TTC549 (cell line): Measurements from ENCODE around the gene PAK6.

Source experiments
- FAIRE-seq: peaks from 2 replicates; lab custom pipeline; 2012; peaks lifted over from hg19 to GRCh38; lab: Jason Lieb, UNC

PAK6 gene

DNA sequence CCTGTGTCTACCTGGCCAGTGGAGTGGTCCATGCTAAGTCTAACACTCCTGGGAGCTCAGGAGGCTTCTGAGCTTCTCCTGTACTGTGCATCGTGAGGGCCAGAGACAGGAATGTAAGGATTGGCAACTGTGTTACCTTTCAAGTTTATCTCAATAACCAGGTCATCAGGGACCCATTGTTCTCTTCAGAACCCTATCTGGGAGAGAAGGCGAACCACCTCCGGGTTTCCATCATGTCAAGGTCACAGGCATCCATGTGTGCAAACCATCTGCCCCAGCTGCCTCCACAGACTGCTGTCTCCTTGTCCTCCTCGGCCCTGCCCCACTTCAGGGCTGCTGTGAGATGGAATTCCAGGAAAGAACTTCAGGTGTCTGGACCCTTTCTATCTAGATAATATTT is 38.1 kb downstream of the PAK6 start:
- FAIRE-seq, result no peak

DNA sequence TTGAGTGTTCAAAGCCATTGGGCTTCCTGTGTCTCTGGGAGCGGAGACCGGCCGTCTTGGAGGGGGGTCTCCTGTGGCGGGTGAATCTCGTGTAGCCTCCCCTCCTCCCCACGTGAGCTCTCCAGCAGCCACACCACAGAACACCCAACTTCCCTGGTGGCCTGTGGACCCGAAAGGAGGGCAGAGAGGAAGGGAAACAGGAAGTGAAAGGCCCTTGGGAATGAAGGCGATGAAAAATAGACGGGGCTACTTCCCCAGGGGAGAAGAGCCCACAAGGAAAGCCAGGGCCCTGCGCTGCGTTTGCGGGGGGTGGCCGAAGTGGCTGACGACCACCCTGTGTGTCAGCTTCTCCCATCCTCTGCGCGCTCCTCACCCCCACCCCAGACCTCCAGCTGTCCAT is 38.6 kb downstream of the PAK6 start:
- no peak for FAIRE-seq

DNA sequence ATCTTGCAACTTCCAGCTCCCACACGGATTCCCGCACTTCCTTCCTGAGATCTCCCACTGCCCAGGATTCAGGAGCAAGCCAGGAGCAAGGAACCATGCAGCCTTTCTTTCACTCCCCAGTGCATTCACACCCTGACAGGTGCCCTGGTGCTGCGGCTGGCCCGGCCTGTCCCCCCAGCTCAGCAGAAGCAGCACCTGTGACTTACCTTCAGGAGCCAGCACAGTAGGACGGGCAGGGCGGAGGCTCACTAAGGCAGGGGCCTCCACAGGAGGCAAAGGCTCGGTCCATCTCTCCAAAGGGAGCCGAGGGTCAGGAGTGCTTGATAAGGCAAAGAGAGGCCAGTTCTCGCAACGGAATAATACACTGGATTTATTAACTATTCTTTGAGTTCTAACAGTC is 39.2 kb downstream of the PAK6 start:
- no peak for FAIRE-seq

DNA sequence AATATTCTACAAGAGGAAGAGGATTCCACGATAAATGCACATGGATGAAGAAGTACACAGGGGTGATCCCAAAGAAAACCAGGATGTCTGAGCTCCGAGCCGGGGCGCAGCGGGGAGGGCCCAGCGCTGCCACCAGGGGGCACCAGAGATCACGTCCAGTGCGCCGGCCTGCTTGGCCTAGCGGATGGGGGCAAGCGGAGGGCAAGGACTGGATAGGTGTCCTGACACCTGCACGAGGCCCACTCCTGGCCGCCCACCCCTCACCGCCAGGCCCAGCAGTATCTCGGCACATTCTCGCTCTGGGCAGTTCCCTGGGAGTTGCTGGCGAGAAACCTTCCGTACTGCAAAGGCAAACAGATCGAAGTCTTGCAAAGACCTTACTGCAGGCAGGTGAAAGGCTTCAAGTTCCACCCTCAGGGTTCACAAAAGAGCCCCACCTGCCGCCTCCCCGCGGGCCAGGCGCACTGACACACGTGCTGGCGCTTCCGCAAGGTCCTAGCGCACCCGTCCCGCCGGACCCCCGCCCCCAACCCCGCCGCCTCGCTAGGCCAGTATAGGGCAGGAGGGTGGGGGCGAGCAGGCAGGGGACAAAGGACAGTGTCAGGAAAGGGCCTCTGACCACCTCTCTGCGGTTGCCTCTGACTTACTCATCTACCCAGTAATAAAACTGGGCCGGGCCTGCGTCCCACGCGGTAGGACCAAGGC is 40.7 kb downstream of the PAK6 start:
- FAIRE-seq, result no peak

DNA sequence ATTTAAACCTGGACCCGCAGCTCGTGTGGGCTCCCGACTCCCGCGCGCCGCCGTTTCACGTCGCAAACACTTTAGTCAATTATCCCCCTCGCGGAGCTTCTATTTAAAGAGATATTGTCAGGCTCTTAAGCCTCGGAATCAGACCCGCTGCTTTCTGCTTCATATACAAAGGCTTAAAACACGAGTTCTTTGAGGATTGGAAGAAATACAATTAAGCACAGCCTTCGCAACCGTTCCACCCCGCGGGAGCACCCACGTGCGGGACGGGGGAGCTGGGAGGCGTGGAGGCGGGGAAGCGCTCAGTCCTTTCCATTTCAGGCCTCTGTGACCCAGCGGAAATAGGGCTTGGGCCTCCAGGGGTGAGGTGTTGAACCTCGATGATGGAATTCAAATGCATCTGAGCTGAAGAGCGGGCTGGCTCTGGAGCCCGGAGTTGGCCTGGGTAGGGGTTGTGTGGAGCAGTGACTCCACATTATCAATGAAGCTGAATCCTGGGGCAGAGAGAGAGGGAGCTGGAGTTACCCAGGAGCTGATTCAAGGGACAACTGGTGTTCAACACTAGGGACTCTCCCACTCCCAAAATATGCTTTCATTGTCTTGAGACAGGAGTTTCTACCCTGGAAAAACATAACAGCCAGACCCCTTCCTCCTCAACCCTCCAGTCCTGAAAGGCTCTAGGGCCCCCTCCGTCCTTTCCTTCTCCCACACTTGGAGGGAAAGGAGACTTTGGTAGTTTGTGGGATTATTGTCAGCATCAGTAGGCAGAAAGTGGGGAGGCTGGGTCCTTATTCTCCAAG is 41.6 kb downstream of the PAK6 start:
- no peak for FAIRE-seq

DNA sequence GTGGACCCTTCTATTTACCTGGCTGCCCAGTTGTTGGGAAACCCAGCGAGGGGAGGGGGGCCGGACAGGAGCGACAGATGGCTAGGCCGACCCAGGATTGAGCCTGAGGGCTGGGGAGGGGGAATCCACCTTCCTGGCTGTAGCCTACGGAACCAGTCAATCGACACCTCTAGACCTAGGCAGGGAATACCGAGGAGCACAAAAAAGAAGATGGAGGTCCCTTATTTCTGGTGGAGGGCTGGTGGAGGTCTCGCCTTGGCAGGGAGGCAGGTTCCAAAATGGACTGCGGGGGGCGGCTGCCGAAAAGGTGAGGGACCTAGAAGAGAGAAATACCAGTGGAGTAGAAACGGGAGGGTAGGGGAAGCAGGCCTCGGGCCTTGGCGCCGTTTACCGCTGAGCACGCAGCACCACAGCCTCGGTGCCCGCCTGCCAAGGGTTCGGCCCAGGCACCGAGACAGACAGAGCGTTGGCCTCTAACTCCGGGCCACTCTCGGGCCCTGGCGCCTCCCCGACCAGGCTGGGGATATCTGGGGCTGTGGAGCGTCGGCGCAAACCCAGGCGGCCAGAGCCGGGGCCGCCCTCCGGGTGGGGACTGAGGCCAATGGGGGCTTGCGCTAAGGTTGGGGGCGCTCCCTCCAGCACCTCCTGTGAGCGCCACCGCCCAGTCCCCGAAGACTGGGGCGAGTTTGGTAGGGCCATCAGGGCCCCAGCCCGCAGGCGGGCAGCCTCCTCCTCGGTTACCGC is 42.4 kb downstream of the PAK6 start:
- FAIRE-seq, result no peak

DNA sequence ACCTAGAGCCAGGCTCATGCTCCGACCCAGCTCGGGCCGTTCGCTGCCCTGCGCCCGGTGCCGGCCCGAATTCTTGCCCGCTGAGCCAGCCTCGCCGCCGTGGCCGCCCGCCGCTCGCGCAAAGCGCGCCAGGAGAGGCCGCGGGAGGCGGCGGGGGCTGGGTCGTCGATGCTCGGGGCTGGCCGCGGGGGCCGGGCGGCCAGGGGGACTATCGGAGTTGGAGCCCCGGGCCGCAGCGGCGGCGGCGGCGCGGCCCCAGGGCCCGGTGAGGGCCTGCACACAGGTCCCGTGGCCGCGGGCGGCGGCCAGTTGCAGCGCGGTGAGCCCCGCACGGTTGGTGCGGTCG is 42.9 kb downstream of the PAK6 start:
- no peak for FAIRE-seq

DNA sequence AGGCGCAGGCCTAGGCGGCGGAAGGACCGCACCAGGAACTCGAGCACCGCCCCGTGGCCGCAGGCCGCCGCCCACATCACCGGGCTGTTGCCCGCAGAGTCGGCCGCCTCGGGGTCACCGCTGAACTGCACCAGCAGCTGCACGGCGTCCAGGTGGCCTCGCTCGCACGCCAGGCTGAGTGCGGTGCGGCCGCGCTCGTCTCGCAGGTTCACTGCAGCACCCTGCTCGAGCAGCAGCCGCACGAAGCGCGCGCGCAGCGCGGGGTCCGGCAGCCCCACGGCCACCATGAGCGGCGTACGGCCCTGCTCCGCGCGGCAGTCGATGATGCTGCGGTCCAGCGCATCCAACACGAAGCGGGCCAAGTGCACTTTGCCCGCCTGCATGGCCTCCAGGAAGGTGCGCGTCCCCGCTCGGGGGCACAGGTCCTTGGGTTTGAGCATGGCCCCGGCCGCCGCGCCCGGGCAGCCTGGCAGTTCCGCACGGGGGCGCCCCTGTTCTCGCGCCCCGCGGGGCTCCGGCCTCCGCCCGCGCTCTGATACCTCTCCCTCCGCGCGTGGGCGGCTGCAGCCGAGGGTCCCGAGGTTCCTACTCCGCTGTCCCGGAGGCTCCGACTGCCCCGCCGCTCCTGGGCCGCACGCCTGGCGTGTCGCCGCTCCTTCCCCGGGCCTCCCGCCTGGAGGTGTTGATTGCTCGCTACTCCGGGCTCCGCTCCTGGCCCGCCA is 43.4 kb downstream of the PAK6 start:
- FAIRE-seq, result no peak

DNA sequence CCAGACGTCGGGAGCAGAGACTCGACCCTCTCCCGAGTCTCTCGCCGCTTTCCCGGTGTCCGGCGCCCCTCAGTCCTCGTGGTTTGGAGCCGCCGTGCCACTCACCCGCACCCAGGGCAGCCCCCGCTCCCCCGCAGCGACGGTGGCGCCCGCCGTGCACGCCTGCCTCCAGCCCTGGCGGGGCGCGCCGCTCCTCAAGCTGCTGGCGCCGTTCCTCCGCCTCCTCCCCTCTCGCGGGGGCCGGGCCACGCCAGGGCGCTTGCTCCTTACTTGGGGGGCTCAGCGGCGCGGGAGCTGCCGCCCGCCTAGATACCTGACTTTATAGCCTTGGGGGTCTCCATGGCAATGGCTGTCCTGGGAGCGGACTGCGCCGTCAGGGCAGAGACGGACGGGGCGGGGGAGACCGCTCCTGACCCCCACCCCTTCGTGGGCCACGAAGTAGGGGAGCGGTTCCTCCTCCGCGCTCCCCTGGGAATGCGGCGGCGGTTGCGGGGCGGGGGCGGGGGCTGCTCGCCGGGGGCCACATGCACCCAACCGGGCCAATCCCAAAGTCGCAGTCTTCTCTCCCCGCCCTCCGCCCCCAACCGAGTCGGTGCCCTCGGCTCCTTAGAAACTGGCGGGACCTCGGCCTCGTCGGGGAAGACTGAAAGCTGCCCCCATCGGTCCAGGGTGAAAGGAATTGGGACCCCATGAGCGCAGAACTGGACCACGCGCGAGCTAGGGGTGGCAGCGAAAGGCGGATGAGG is 44.2 kb downstream of the PAK6 start, which contains the start of gene ANKRD63:
TSS of gene ANKRD63 (minus strand) at position 196 of the 746 bp plus-strand sequence. CDS start 478 bp downstream, outside the sequence.
- no peak for FAIRE-seq

DNA sequence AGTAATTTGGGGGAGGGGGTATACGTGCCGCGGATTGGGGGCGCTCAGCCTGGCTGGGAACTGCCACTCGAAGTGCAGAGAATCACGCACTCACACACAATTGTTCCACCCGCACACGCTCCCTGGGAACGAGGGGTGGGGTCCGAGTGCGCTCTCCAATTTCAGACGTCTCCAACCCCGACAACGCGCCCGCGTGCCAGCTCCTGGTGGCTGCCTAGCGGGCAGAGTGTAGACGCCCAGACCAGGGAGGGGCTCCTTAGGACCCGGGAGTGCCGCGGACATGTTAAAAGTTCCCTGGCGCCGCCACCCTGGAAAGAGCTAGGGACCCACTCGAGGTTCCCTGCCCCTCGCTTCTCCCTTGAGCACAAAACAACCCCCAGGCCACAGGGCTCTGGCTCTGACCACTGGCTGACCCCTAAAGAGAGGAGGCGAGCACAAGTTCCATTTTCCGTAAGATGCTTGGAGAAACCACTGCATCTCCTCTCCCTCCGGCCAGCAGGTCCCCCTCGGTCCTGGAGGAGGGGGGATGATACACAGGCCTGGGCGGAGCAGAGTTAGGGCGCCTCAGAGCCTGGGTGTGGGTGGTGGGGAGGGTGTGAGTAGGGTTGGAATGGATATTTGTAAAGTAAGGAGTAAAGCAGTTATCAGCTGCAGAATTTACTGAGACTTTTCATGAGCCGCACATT is 44.9 kb downstream of the PAK6 start:
- FAIRE-seq, result no peak

DNA sequence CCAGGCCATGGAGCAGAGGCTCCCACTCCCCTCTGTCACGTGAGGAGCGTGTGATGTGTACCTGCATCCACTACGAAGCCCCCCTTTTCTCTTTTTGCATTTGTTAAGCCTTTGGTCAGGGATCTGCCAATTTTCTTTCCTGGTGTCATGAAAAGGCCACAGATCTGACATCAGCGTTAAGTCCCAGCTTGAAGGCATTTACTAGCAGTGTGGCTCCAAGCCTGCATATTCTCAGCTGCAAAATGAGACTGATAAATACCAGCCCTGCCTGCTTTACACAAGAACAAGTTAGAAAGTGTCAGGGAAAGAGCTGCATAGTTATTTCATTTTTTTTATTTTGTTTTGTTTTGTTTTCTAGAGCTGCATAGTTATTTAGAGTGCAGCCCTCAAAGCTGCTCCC is 46.3 kb downstream of the PAK6 start:
- FAIRE-seq, result no peak

DNA sequence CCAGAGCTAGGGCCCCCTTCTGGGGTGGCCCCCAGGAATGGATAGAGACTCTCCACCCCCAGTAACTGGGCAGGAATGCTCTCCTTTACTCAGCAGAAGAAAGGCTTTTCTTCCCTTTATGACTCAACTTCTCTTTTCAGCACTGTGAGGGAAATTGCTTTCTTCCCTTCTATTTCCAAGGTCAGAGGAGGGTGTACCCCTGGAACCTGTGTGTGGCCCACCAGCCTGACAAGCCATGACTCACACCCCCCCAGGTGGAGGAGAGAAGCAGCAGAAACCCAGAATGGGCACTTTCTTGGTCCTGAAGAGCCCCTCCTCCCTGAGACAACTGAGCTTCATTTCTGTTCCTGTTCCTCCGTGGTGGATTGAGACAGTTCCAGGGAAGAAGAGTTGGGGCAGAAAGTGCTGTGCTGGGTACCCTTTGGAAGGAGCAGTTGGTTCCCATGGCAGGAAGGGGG is 46.7 kb downstream of the PAK6 start:
- FAIRE-seq, result no peak

DNA sequence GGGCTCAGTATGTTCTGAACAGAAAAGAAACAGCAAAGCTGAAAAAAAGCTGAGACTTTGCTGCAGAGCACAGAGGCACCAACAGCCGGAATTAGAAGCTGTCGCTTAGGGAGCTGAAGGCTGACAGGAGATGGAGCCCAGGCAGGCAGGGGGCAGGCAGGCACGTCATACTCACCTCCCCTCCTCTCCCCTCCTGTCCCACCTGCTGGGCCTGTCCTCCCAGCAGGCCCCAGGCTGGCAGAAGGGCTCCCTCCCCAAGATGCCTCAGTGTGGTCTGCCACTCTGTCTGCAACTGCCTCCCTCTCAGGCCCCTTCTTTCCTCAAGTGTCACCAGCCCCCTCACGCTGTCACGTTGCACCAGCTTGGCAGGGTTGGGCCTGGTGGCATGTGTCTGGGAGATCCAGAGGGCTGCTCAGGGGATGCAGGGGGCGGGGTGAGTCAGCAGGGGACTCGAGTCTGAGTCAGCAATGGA is 47.2 kb downstream of the PAK6 start:
- no peak for FAIRE-seq

DNA sequence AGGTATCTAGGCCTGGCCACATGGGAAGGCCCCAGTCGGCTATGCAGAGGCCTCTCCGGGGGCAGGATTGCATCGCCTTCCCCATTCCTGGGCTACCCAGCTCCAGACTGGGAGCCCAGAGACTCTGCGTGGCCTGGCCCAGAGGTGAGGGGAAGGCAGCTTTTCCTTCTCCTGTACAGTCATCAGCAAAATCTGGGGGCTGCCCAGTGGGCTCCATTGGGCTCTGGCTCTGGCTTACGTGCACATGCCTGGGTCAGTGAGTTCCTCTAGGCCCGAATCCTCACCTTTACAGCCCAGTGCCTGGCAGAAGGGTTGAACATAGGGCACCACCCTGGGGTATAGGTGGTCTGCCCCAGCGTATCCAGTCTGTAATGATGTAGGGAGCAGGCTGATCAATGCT is 47.9 kb downstream of the PAK6 start:
- FAIRE-seq, result no peak

DNA sequence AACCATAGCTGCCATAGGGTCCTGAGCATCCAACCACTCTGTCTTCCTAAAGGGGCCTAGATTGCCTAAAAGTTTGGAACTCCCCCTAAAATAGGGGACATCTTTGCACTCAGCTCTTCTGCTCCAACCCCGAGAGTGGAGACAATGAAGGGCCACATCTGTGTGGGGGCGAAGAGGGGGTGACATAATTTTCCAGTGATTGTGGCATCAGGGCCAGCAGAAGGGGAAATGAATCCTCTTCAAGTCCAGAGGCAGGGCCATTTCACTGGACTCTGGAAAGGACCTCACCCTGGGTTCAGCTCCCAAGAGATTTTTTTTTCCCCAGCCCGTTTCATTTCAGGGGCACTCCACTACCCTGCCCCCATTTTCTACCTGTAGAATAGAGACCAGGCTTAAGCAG is 48.6 kb downstream of the PAK6 start:
- FAIRE-seq, result no peak

DNA sequence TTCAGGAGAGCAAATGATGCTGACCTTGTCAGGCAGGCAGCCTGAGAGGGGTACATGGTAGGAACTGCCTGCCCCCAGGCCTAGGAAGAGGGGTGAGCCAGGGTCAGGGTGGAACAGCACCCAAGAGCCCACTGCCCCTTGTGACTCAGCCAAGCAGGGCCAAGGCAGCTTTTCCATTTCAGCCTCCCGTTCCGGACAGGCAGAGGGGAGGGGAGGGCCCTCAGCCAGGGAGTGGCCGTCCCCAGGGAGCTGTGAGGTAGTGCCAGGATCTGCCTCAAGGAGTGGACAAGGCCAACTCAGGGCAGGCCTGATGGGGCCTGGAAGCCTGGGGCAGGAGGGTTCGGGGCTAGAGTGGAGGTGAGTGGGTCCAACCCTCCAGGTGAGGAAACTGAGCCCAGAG is 49.1 kb downstream of the PAK6 start:
- no peak for FAIRE-seq

DNA sequence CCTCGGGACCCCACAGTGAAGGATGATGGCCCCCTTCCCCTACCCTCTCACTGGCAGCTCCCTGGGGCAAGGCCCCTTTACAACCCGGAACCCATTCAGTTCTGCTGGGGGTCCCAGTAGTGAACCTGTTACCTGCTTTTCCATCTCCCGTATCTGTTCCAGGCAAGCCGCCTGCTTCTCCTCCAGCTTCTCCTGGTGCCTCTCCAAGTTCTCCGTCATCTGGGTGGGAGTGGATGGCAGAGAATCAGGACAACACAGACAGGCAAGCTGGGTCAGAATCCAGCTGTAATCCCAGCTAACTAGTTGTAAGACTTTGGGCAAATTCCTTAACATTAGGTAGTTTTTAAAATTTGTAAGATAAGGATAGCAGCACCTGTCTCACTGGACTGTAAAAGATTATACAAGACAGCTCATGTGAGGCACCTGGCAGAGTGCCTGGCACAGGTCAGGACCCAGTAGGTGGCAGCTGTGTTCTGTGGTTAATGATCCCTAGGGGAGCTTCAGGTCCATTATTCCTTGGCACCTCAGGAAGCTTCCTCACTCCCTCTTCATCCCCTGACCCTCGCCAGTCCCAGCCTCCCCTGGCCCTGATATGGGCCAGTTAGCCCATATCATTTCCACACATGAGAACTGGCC is 50.4 kb downstream of the PAK6 start:
- FAIRE-seq, result no peak

DNA sequence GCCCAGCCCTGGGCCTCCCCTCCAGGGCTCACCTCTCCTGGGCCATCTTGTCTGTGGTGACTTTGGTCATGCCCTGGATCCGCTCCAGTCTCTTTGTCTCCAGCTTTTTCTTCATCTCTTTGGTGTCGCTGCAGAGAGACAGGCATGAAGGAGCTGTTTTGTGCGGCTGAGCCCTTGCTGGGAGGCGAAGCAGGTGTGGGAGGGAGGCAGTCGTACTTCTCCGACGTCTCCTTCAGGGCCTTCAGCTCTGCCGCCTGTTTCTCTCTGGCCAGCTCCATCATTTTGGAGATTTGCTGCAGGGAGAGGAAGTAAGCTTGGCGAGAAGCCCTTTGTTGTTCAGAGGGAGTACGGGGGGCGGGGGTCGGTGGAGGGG is 51.7 kb downstream of the PAK6 start:
- FAIRE-seq, result no peak

DNA sequence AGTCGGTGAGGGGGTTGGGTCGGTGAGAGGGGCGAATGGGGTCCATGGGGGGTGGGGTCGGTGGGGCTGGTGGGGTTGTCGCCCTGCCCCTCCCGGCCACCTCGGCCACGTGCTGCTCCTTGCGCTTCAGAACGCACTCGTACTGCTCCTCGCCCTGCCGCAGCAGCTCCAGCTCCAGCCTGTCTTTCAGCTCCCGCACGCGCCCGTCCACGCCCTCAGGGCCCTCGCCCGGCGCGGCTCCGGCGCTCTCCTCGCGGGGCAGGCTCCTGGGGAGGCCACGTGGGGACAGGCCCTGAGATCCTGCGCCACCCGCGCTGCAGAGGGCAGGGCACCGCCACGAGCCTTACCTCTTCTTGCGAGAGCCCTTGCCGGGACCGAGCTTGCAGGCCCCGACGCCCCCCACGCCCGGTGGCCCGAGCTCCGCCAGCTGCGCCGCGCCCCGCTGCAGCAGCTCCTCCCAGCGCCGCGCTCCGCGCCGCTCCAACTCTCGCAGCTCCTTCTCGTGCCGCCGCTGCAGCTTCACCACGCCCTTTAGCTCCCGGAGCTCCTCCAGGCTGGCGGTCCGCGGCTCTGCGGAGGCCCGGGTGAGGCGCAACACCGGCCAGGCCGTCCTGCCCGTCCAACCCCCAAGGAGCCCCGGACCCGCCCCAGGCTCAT is 52.2 kb downstream of the PAK6 start:
- no peak for FAIRE-seq

DNA sequence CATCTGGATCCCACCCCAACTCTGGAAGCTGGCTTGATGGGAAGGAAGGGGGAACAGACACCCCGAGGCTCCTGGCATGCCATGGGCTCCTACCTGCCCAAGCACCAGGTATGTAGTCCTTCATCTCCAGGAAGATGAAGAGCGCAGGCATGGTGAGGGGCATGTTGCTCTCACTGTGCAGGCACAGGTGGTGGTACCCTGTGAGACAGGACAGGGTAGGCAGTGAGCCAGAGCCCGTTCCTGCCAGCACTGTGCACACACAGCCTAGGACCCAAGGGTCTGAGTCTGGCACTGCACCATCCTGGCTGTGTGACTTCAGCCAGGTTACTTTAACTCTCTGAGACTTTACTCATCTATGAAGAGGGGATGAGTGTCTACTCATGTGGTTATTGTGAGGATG is 53.4 kb downstream of the PAK6 start:
- FAIRE-seq, result no peak
